Choroid plexus epithelial cell (primary cell): ENCODE data around the gene KTN1.

Experiments used
- DNase-seq: peaks from one replicate; pipeline ENCODE4 v3.0.0-alpha.2; 2010; ENCODE audit warnings: low read depth
- H3K4me3 ChIP-seq: 2 replicates; pipeline ENCODE4 v1.5.1; 2011; ENCODE audit warnings: low read depth, mild to moderate bottlenecking, control low read depth, low read length, moderate library complexity
- TF ChIP-seq, protein P1 (sequence below): conservative IDR thresholded peaks from 2 replicates; pipeline ENCODE4 v1.5.1; 2011; ENCODE audit warnings: low read depth, mild to moderate bottlenecking, control low read depth, inconsistent platforms, low read length, moderate library complexity

The KTN1 gene

DNA sequence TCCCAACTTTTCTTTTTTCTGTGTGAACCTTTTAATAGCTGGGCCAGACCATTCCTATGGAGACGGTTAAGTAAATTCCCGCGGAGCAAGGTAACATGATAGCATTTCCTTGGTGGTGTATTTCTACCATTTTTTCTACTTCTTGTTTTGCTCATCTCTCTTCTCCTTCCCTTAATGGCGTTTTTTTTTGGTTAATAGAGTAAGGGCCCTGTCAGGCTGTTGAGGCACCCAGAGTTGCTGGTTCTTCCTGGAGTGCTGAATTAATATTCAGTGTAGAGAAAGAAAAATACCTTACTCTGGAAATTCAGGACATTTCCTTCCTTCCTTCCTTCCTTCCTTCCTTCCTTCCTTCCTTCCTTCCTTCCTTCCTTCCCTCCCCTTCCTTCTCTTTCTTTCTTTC, 137.6 kb downstream of the KTN1 start:
- TF ChIP-seq, protein P1, sequence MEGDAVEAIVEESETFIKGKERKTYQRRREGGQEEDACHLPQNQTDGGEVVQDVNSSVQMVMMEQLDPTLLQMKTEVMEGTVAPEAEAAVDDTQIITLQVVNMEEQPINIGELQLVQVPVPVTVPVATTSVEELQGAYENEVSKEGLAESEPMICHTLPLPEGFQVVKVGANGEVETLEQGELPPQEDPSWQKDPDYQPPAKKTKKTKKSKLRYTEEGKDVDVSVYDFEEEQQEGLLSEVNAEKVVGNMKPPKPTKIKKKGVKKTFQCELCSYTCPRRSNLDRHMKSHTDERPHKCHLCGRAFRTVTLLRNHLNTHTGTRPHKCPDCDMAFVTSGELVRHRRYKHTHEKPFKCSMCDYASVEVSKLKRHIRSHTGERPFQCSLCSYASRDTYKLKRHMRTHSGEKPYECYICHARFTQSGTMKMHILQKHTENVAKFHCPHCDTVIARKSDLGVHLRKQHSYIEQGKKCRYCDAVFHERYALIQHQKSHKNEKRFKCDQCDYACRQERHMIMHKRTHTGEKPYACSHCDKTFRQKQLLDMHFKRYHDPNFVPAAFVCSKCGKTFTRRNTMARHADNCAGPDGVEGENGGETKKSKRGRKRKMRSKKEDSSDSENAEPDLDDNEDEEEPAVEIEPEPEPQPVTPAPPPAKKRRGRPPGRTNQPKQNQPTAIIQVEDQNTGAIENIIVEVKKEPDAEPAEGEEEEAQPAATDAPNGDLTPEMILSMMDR: no peak
- DNase-seq: no peak
- no peak overlapping the region for H3K4me3 ChIP-seq

DNA sequence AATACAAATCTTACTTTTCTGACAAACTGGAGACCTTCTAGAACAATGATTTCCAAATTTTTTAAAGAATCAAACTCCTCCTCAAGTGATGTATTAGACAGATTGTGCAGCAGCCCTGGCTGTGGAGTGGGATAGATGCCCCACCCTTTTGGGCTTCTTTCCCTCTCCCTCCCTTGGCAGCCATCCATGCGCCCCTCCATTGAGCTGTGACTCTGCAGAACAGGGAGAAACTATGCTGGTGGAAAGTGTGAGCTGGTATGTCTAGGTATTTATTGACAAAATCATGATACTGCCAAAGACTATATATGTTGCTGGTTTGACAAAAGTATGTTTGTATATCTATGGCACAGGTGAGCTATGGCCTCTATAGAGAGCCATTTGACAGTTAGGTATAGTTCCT, 138.5 kb downstream of the KTN1 start:
- TF ChIP-seq, protein P1: no peak
- H3K4me3 ChIP-seq: no peak overlapping the region
- no peak for DNase-seq

DNA sequence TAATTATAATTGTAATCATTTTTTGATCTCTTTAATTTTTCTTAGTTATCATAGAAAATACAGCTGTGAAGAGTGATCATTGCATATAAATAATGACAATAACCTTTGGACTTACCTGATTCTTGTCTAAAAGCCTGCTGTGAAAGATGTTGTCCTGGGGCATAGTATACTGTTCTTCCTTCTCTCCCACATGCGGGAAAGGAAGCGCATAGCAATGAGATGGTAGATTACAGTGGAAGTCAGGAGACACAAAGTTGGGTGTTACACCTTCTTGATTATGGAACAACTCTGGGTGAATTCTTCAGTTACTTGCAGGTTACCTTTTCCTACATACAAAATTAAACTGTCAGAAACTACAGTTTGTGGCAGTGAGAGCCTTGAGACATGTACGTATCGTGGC, 140.8 kb downstream of the KTN1 start:
- H3K4me3 ChIP-seq: no peak overlapping the region
- TF ChIP-seq, protein P1: no peak
- DNase-seq: no peak

DNA sequence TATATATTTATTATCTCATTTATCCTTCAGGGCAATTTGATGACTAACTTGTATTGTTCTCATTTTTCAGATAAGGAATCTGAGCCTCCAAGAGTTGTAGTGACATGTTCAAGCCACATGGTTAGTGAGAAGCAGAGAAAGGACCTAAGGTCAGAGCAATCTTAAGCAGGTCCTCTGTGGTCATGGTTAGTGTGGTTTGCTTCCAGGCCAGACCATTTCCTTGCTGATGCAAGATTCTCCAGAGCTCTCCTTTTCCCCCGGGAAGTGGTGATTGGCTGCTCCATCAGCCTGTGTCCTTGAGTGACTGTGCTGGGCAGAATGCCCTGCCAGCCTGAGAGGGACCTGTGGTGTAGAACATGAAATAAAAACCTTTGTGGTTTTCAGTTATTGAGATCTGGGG, 141.3 kb downstream of the KTN1 start:
- TF ChIP-seq, protein P1: no peak
- peak; percentile 96 for DNase-seq
- no peak overlapping the region for H3K4me3 ChIP-seq

DNA sequence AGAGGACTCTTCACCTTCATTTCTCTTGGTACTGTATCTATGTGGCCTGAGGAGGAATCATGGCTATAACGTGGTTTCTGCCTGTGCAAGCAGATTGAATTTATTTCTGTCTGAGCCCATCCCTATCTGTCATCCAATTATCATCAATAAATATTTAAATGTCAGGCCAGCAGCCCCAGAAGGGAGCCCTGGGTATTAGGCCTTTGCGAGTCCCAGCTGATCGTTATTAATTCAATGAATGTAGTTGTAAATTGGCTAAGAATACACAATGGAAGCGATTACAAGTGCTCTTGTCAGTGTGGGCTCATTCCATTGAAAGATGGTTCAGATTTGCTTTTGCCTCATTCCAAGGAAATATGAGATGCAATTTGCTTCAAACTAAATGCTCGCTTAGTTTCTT, 142.0 kb downstream of the KTN1 start:
- no peak for DNase-seq
- TF ChIP-seq, protein P1: no peak
- H3K4me3 ChIP-seq: no peak overlapping the region

DNA sequence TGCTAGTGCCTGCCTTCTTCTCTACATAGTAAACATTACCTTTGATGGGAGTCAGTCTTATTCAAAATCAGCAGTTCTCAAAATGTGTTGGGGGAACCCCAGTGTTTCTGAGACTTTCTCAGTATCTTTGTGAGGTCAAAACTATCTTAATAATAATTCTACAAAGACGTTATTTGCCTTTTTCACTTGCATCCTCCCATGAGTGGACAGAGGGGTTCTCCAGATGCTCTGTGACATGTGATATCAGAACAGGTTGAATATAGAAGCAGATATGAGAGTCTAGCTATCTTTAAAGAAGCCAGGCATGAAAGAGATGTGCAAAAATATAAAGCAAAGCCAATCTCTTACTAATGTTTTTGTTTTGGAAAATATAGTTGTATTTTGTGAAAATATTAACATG, 144.7 kb downstream of the KTN1 start:
- DNase-seq: no peak
- TF ChIP-seq, protein P1: no peak
- no peak overlapping the region for H3K4me3 ChIP-seq

DNA sequence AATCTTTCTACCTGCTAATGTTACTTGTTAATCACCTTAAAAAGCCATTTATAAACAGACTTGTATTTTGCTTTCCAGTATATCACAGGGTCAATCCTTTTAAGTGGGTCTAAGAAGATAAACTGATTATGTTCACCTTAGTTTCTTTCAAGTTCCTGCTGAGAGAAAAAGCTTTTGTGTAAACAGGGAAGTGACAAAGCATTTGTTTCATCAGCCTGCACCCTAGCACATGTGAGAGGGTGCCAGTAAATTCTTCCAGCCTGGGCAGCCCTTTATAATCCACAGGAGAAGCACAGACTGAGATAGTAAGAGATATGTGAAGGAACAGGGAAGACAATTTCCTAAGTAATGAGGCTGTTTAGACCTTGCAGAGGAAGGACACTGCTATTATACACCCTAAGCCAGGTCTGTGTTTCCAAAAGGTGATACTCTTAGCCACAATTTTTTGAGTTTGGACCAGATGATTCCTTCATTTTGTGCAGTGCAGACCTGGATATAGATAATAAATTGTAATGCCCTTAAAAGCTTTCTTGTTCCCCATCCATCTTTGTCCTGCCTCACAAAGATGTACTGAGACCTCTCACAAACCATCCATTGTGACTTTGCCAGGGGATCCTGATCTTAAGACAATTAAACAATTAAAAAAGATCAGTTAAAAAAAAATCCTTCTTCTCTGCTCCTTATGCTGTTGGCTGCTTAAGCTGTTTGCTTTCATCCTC, 150.7 kb downstream of the KTN1 start:
- no peak for DNase-seq
- TF ChIP-seq, protein P1: no peak
- H3K4me3 ChIP-seq: no peak overlapping the region
